HG02588 (cell line): ENCODE measurements around the gene GUCA2B.

Source experiments
- ATAC-seq: cut with Tn5 transposase; IDR thresholded peaks from one replicate; pipeline ENCODE4 v1.9.1; 2021; ENCODE audit warnings: mild to moderate bottlenecking, moderate library complexity; ENCODE audit not compliant: unreplicated experiment

The GUCA2B gene

GRCh38 chr1:42152907-42153600, at the start of gene GUCA2B:
Gene GUCA2B, plus strand, starts transcription at chr1:42153410. Its CDS starts 41 bp downstream, at chr1:42153451.
- ATAC-seq = no peak

- ATAC-seq = no peak
Observed at GRCh38 chr1:42105025-42105424, 48.2 kb upstream of the GUCA2B start.

- no peak for ATAC-seq
Observed at GRCh38 chr1:42108309-42108708, 44.9 kb upstream of the GUCA2B start.

GRCh38 chr1:42109600-42109999, 43.6 kb upstream of the GUCA2B start:
- no peak for ATAC-seq

- no peak for ATAC-seq
Observed at GRCh38 chr1:42114229-42114628, 39.0 kb upstream of the GUCA2B start.

- ATAC-seq = no peak
Observed at GRCh38 chr1:42117214-42117613, 36.0 kb upstream of the GUCA2B start.

- no peak for ATAC-seq
Observed at GRCh38 chr1:42118125-42118524, 35.1 kb upstream of the GUCA2B start.

- no peak for ATAC-seq
Observed at GRCh38 chr1:42122408-42122807, 30.8 kb upstream of the GUCA2B start.

GRCh38 chr1:42125552-42125951, 27.7 kb upstream of the GUCA2B start:
- no peak for ATAC-seq

GRCh38 chr1:42127767-42128166, 25.4 kb upstream of the GUCA2B start:
- ATAC-seq = no peak

GRCh38 chr1:42128499-42128898, 24.7 kb upstream of the GUCA2B start:
- no peak for ATAC-seq

- no peak for ATAC-seq
Observed at GRCh38 chr1:42128964-42129363, 24.2 kb upstream of the GUCA2B start.

- no peak for ATAC-seq
Observed at GRCh38 chr1:42130061-42130660, 23.0 kb upstream of the GUCA2B start.

GRCh38 chr1:42133390-42133789, 19.8 kb upstream of the GUCA2B start:
- ATAC-seq = no peak

GRCh38 chr1:42133809-42134526, 19.2 kb upstream of the GUCA2B start:
- no peak for ATAC-seq

GRCh38 chr1:42135426-42135825, 17.8 kb upstream of the GUCA2B start:
- ATAC-seq = no peak

- no peak for ATAC-seq
Observed at GRCh38 chr1:42136466-42136865, 16.7 kb upstream of the GUCA2B start.

- ATAC-seq = no peak
Observed at GRCh38 chr1:42137766-42138165, 15.4 kb upstream of the GUCA2B start.

- ATAC-seq = no peak
Observed at GRCh38 chr1:42138586-42138985, 14.6 kb upstream of the GUCA2B start.

- no peak for ATAC-seq
Observed at GRCh38 chr1:42139444-42139843, 13.8 kb upstream of the GUCA2B start.

- no peak for ATAC-seq
Observed at GRCh38 chr1:42140191-42140590, 13.0 kb upstream of the GUCA2B start.

GRCh38 chr1:42141978-42142377, 11.2 kb upstream of the GUCA2B start:
- ATAC-seq = no peak
